Measurements from ENCODE around the gene RNF224.

The RNF224 gene

DNA sequence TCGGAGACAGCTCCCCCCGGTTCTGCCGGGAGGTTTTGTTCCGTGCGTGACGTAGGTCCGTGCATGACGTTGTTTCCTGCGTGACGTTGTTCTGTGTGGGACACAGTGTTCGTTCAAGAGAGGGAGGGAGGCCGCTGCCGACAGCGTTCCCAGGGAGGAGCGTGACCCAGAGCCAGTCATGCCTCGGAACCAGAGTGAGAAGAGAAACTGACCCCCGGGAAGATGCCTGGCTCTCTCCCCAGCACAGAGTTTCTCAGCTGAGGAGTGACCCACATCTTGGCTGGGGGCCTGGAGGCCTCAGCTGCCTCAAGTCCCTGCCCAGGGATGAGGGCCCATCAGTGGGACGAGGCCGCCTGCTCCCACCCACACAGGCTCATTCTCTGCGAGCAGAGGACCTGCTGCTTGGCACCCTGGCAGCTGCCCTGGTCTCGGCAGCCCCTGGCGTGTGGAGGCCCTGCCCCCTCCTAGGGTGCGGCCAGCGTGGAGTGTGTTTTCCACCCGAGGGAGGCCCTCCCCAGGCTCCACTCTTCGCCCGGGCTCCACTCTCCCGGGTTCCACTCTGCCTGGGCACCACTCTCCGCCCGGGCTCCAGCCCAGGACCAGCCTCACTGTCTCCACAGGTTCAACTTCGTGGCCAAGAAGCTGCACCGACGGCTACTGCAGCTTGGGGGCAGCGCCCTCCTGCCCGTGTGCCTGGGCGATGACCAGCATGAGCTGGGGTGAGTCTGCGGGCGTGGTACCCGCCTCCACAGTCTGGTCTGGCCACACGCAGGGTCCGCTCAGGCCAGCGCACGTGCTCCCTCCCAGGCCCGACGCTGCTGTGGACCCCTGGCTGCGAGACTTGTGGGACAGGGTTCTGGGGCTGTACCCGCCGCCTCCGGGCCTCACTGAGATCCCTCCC lies 13.9 kb upstream of the RNF224 start:
- no peak overlapping the region for H3K9ac ChIP-seq (ENCODE audit: low read length)
- H3K4me2 ChIP-seq (ENCODE audit: low read depth, low read length, poor library complexity, severe bottlenecking), result no peak overlapping the region
- H3K4me3 ChIP-seq (ENCODE audit: insufficient read depth, low read length, poor library complexity, severe bottlenecking), result no peak overlapping the region
- no peak overlapping the region for H3K27ac ChIP-seq (ENCODE audit: low read depth, low read length)
- H3K9me2 ChIP-seq (replicated peaks; ENCODE audit: insufficient read depth, low read length), result no peaks in the 10 kb centered on the region
- no peaks in the 10 kb centered on the region for H3F3A ChIP-seq (ENCODE audit: insufficient read depth)
- TF ChIP-seq CTCF (IDR thresholded peaks at IDR 0.05; ENCODE audit: insufficient read depth, low read length, poor library complexity, severe bottlenecking), result no peak
- no peak for TF ChIP-seq EZH2phosphoT487 (conservative IDR thresholded peaks at IDR 0.05; ENCODE audit: low read length)
- H3K36me3 ChIP-seq (ENCODE audit: low read length), result no peaks in the 10 kb centered on the region
- no peaks in the 10 kb centered on the region for H3K27me3 ChIP-seq (ENCODE audit: low read length)
- H2AFZ ChIP-seq (ENCODE audit: low read depth, low read length, severe bottlenecking), result no peak overlapping the region
- no peaks in the 10 kb centered on the region for H4K20me1 ChIP-seq (ENCODE audit: low read depth, low read length)
- H3K79me2 ChIP-seq (ENCODE audit: insufficient read depth, low read length), result no peaks in the 10 kb centered on the region
- no peaks in the 10 kb centered on the region for H3K9me3 ChIP-seq (ENCODE audit: insufficient read depth, low read length)

- H3K27me3 ChIP-seq (ENCODE audit: low read length), result no peaks in the 10 kb centered on the region
- no peaks in the 10 kb centered on the region for H3K36me3 ChIP-seq (ENCODE audit: low read length)
- H3K4me3 ChIP-seq (ENCODE audit: insufficient read depth, low read length, poor library complexity, severe bottlenecking), result no peak overlapping the region
- H3K9me3 ChIP-seq (ENCODE audit: insufficient read depth, low read length), result no peaks in the 10 kb centered on the region
- H3K9ac ChIP-seq (ENCODE audit: low read length), result no peak overlapping the region
- H3K27ac ChIP-seq (ENCODE audit: low read depth, low read length), result no peak overlapping the region
- no peaks in the 10 kb centered on the region for H3F3A ChIP-seq (ENCODE audit: insufficient read depth)
- no peaks in the 10 kb centered on the region for H3K9me2 ChIP-seq (replicated peaks; ENCODE audit: insufficient read depth, low read length)
- no peak overlapping the region for H2AFZ ChIP-seq (ENCODE audit: low read depth, low read length, severe bottlenecking)
- H3K79me2 ChIP-seq (ENCODE audit: insufficient read depth, low read length), result no peaks in the 10 kb centered on the region
- H3K4me2 ChIP-seq (ENCODE audit: low read depth, low read length, poor library complexity, severe bottlenecking), result no peak overlapping the region
- TF ChIP-seq EZH2phosphoT487 (conservative IDR thresholded peaks at IDR 0.05; ENCODE audit: low read length) (no peak), CTCF (IDR thresholded peaks at IDR 0.05; ENCODE audit: insufficient read depth, low read length, poor library complexity, severe bottlenecking) (no peak)
- no peaks in the 10 kb centered on the region for H4K20me1 ChIP-seq (ENCODE audit: low read depth, low read length)
These were observed 12.7 kb upstream of the RNF224 start for GRCh38 chr9:137214620-137215019.

GRCh38 chr9:137215196-137215986 lies 11.9 kb upstream of the RNF224 start:
- no peak overlapping the region for H3K4me3 ChIP-seq (ENCODE audit: insufficient read depth, low read length, poor library complexity, severe bottlenecking)
- H3K27me3 ChIP-seq (ENCODE audit: low read length), result no peaks in the 10 kb centered on the region
- H3K9me3 ChIP-seq (ENCODE audit: insufficient read depth, low read length), result no peaks in the 10 kb centered on the region
- H3K4me2 ChIP-seq (ENCODE audit: low read depth, low read length, poor library complexity, severe bottlenecking), result no peak overlapping the region
- H3K9me2 ChIP-seq (replicated peaks; ENCODE audit: insufficient read depth, low read length), result no peaks in the 10 kb centered on the region
- no peaks in the 10 kb centered on the region for H3K79me2 ChIP-seq (ENCODE audit: insufficient read depth, low read length)
- no peak overlapping the region for H2AFZ ChIP-seq (ENCODE audit: low read depth, low read length, severe bottlenecking)
- no peaks in the 10 kb centered on the region for H3K36me3 ChIP-seq (ENCODE audit: low read length)
- no peak overlapping the region for H3K27ac ChIP-seq (ENCODE audit: low read depth, low read length)
- TF ChIP-seq EZH2phosphoT487 (conservative IDR thresholded peaks at IDR 0.05; ENCODE audit: low read length), result no peak
- no peak for TF ChIP-seq CTCF (IDR thresholded peaks at IDR 0.05; ENCODE audit: insufficient read depth, low read length, poor library complexity, severe bottlenecking)
- H3K9ac ChIP-seq (ENCODE audit: low read length), result no peak overlapping the region
- H4K20me1 ChIP-seq (ENCODE audit: low read depth, low read length), result no peaks in the 10 kb centered on the region
- H3F3A ChIP-seq (ENCODE audit: insufficient read depth), result no peaks in the 10 kb centered on the region

All from SU-DHL-6 (cell line).